ENCODE data around the gene ZSWIM4.
"Not testable (repeated sequence)": the region's sequence is repeated elsewhere in the genome, so short reads cannot be mapped to it uniquely, and the experiment has no call there.

Gene ZSWIM4

GRCh38 chr19:13794757-13795589, at the start of gene ZSWIM4:
Gene ZSWIM4, plus strand, starts transcription at chr19:13795443. Its CDS starts 206 bp downstream, at chr19:13795649.
- peak; percentile 99 for DNase-seq

GRCh38 chr19:13747098-13747453, 48.2 kb upstream of the ZSWIM4 start:
- DNase-seq = no peak

GRCh38 chr19:13748169-13748828, 46.9 kb upstream of the ZSWIM4 start:
- DNase-seq = no peak

GRCh38 chr19:13751436-13751835, 43.8 kb upstream of the ZSWIM4 start:
- DNase-seq = no peak

GRCh38 chr19:13753622-13754021, 41.6 kb upstream of the ZSWIM4 start:
- not testable (repeated sequence) for DNase-seq

GRCh38 chr19:13756210-13756609, 39.0 kb upstream of the ZSWIM4 start:
- DNase-seq = no peak

GRCh38 chr19:13757805-13758772, 37.2 kb upstream of the ZSWIM4 start:
- no peak for DNase-seq

- DNase-seq = no peak
Observed at GRCh38 chr19:13758795-13759194, 36.4 kb upstream of the ZSWIM4 start.

- DNase-seq = no peak
Observed at GRCh38 chr19:13761423-13761822, 33.8 kb upstream of the ZSWIM4 start.

GRCh38 chr19:13762635-13763235, 32.5 kb upstream of the ZSWIM4 start:
- no peak for DNase-seq

GRCh38 chr19:13763265-13763664, 32.0 kb upstream of the ZSWIM4 start:
- no peak for DNase-seq

- DNase-seq = peak; percentile 49
Observed at GRCh38 chr19:13764101-13764807, 31.0 kb upstream of the ZSWIM4 start, which contains the start of gene MRI1. Gene MRI1, plus strand, starts transcription at chr19:13764522. Its CDS starts 67 bp downstream, at chr19:13764589.

- no peak for DNase-seq
Observed at GRCh38 chr19:13764821-13765394, 30.3 kb upstream of the ZSWIM4 start.

- DNase-seq = no peak
Observed at GRCh38 chr19:13765395-13766094, 29.7 kb upstream of the ZSWIM4 start.

- no peak for DNase-seq
Observed at GRCh38 chr19:13766095-13766481, 29.2 kb upstream of the ZSWIM4 start.

- no peak for DNase-seq
Observed at GRCh38 chr19:13768510-13768909, 26.7 kb upstream of the ZSWIM4 start.

GRCh38 chr19:13770013-13770635, 25.1 kb upstream of the ZSWIM4 start:
- no peak for DNase-seq

GRCh38 chr19:13774217-13775191, 20.7 kb upstream of the ZSWIM4 start, which contains the start of gene C19orf53:
Gene C19orf53, plus strand, starts transcription at chr19:13774456. Its CDS starts 22 bp downstream, at chr19:13774478.
- peak; percentile 89 for DNase-seq

- no peak for DNase-seq
Observed at GRCh38 chr19:13778398-13778797, 16.8 kb upstream of the ZSWIM4 start.
